ENCODE results near the gene KCTD1. TPM values are rescaled to one million over a fixed set of nuclear protein-coding genes. Genes with fewer than 3 reads are reported as not detected.
"Not testable (repeated sequence)": the region's sequence is repeated elsewhere in the genome, so short reads cannot be mapped to it uniquely, and the experiment has no call there.

KCTD1 gene
- total RNA-seq, 2 donors from 2014 or later = 2.0 to 3.2 TPM

- Mint-ChIP-seq H3K4me1 (peaks cover 6% of the 10 kb centered on the region), H3K4me3 (no peak overlapping the region), H3K27ac (no peak overlapping the region), H3K27me3 (peaks cover 5% of the 10 kb centered on the region), H3K9me3 (no peaks in the 10 kb centered on the region), H3K36me3 (ENCODE audit: low read depth) (peaks cover 13% of the 10 kb centered on the region)
- ATAC-seq (replicated peaks) = no peak
Measured at GRCh38 chr18:26455639-26456038, 92.7 kb downstream of the KCTD1 start.

- peaks cover 9% of the 10 kb centered on the region for H3K27me3 Mint-ChIP-seq
- H3K27ac Mint-ChIP-seq = no peak overlapping the region
- no peak for ATAC-seq (replicated peaks)
- peaks cover 13% of the 10 kb centered on the region for H3K36me3 Mint-ChIP-seq (ENCODE audit: low read depth)
- H3K9me3 Mint-ChIP-seq = no peaks in the 10 kb centered on the region
- H3K4me1 Mint-ChIP-seq = peaks cover 6% of the 10 kb centered on the region
- no peak overlapping the region for H3K4me3 Mint-ChIP-seq
Measured at GRCh38 chr18:26454616-26455015, 93.7 kb downstream of the KCTD1 start.

GRCh38 chr18:26454192-26454591 lies 94.2 kb downstream of the KCTD1 start:
- Mint-ChIP-seq H3K27me3 (peaks cover 11% of the 10 kb centered on the region), H3K9me3 (no peaks in the 10 kb centered on the region), H3K4me1 (peaks cover 6% of the 10 kb centered on the region), H3K36me3 (ENCODE audit: low read depth) (peaks cover 13% of the 10 kb centered on the region), H3K27ac (no peak overlapping the region), H3K4me3 (no peak overlapping the region)
- no peak for ATAC-seq (replicated peaks)

GRCh38 chr18:26453386-26453901 lies 94.9 kb downstream of the KCTD1 start:
- Mint-ChIP-seq H3K9me3 (no peaks in the 10 kb centered on the region), H3K36me3 (ENCODE audit: low read depth) (peaks cover 13% of the 10 kb centered on the region), H3K4me3 (no peak overlapping the region), H3K4me1 (peaks cover 1% of the 10 kb centered on the region), H3K27me3 (peaks cover 14% of the 10 kb centered on the region), H3K27ac (no peak overlapping the region)
- ATAC-seq (replicated peaks) = no peak

- ATAC-seq (replicated peaks) = no peak
- H3K4me1 Mint-ChIP-seq = no peaks in the 10 kb centered on the region
- peaks cover 28% of the 10 kb centered on the region for H3K27me3 Mint-ChIP-seq
- H3K9me3 Mint-ChIP-seq = peaks cover 1% of the 10 kb centered on the region
- H3K4me3 Mint-ChIP-seq = no peak overlapping the region
- peaks cover 13% of the 10 kb centered on the region for H3K36me3 Mint-ChIP-seq (ENCODE audit: low read depth)
- H3K27ac Mint-ChIP-seq = no peak overlapping the region
Measured at GRCh38 chr18:26450989-26451682, 97.2 kb downstream of the KCTD1 start.

GRCh38 chr18:26448714-26449159 lies 99.6 kb downstream of the KCTD1 start:
- H3K4me3 Mint-ChIP-seq = no peak overlapping the region
- H3K4me1 Mint-ChIP-seq = no peaks in the 10 kb centered on the region
- H3K9me3 Mint-ChIP-seq = peaks cover 4% of the 10 kb centered on the region
- no peaks in the 10 kb centered on the region for H3K36me3 Mint-ChIP-seq (ENCODE audit: low read depth)
- no peak for ATAC-seq (replicated peaks)
- H3K27ac Mint-ChIP-seq = no peak overlapping the region
- peaks cover 40% of the 10 kb centered on the region for H3K27me3 Mint-ChIP-seq

- ATAC-seq (replicated peaks) = no peak
- H3K27ac Mint-ChIP-seq = no peak overlapping the region
- no peaks in the 10 kb centered on the region for H3K4me1 Mint-ChIP-seq
- no peak overlapping the region for H3K4me3 Mint-ChIP-seq
- H3K27me3 Mint-ChIP-seq = peaks cover 37% of the 10 kb centered on the region
- no peaks in the 10 kb centered on the region for H3K36me3 Mint-ChIP-seq (ENCODE audit: low read depth)
- peaks cover 4% of the 10 kb centered on the region for H3K9me3 Mint-ChIP-seq
Measured at GRCh38 chr18:26443853-26444252, 104.5 kb downstream of the KCTD1 start.

GRCh38 chr18:26442126-26442525 lies 106.2 kb downstream of the KCTD1 start:
- Mint-ChIP-seq H3K4me1 (no peaks in the 10 kb centered on the region), H3K9me3 (peaks cover 4% of the 10 kb centered on the region)
- no peak for ATAC-seq (replicated peaks)

GRCh38 chr18:26440644-26441043 lies 107.7 kb downstream of the KCTD1 start:
- H3K4me1 Mint-ChIP-seq = no peaks in the 10 kb centered on the region

More at GRCh38 chr18:26442126-26442525, 106.2 kb downstream of the KCTD1 start:
- Mint-ChIP-seq H3K27me3 (peaks cover 25% of the 10 kb centered on the region), H3K4me3 (no peak overlapping the region), H3K36me3 (ENCODE audit: low read depth) (no peaks in the 10 kb centered on the region), H3K27ac (no peak overlapping the region)

GRCh38 chr18:26439537-26439936 lies 108.8 kb downstream of the KCTD1 start:
- no peak overlapping the region for H3K27ac Mint-ChIP-seq
- no peak for ATAC-seq (replicated peaks)
- H3K4me1 Mint-ChIP-seq = no peaks in the 10 kb centered on the region
- no peaks in the 10 kb centered on the region for H3K36me3 Mint-ChIP-seq (ENCODE audit: low read depth)
- H3K27me3 Mint-ChIP-seq = peaks cover 21% of the 10 kb centered on the region
- H3K9me3 Mint-ChIP-seq = no peaks in the 10 kb centered on the region
- H3K4me3 Mint-ChIP-seq = no peak overlapping the region

More at GRCh38 chr18:26440644-26441043, 107.7 kb downstream of the KCTD1 start:
- ATAC-seq (replicated peaks) = no peak
- Mint-ChIP-seq H3K4me3 (no peak overlapping the region), H3K36me3 (ENCODE audit: low read depth) (no peaks in the 10 kb centered on the region), H3K27ac (no peak overlapping the region), H3K9me3 (no peaks in the 10 kb centered on the region), H3K27me3 (peaks cover 23% of the 10 kb centered on the region)

- H3K9me3 Mint-ChIP-seq = no peaks in the 10 kb centered on the region
- peaks cover 18% of the 10 kb centered on the region for H3K27me3 Mint-ChIP-seq
- ATAC-seq (replicated peaks) = no peak
- no peaks in the 10 kb centered on the region for H3K36me3 Mint-ChIP-seq (ENCODE audit: low read depth)
- no peak overlapping the region for H3K4me3 Mint-ChIP-seq
- H3K4me1 Mint-ChIP-seq = no peaks in the 10 kb centered on the region
- H3K27ac Mint-ChIP-seq = no peak overlapping the region
Measured at GRCh38 chr18:26438980-26439379, 109.4 kb downstream of the KCTD1 start.

- H3K27me3 Mint-ChIP-seq = peaks cover 20% of the 10 kb centered on the region
- H3K4me1 Mint-ChIP-seq; ATAC-seq (replicated peaks); H3K27ac Mint-ChIP-seq; H3K36me3 Mint-ChIP-seq (ENCODE audit: low read depth); H3K4me3 Mint-ChIP-seq; H3K9me3 Mint-ChIP-seq: not testable (repeated sequence)
Measured at GRCh38 chr18:26437634-26438033, 110.7 kb downstream of the KCTD1 start.

- Mint-ChIP-seq H3K27ac (no peak overlapping the region), H3K4me1 (no peaks in the 10 kb centered on the region), H3K9me3 (no peaks in the 10 kb centered on the region), H3K4me3 (no peak overlapping the region), H3K27me3 (peaks cover 20% of the 10 kb centered on the region), H3K36me3 (ENCODE audit: low read depth) (no peaks in the 10 kb centered on the region)
- ATAC-seq (replicated peaks) = no peak
Measured at GRCh38 chr18:26436176-26437051, 111.9 kb downstream of the KCTD1 start.

GRCh38 chr18:26435415-26436095 lies 112.8 kb downstream of the KCTD1 start:
- no peaks in the 10 kb centered on the region for H3K4me1 Mint-ChIP-seq
- no peaks in the 10 kb centered on the region for H3K9me3 Mint-ChIP-seq
- no peak overlapping the region for H3K27ac Mint-ChIP-seq
- H3K4me3 Mint-ChIP-seq = no peak overlapping the region
- peaks cover 20% of the 10 kb centered on the region for H3K27me3 Mint-ChIP-seq
- H3K36me3 Mint-ChIP-seq (ENCODE audit: low read depth) = no peaks in the 10 kb centered on the region
- no peak for ATAC-seq (replicated peaks)

Measured in activated T-helper 17 cell treated with anti-CD3 and anti-CD28 coated beads, Interleukin-2, amount 50 U/mL, for 72 hours (primary cell).